HCT116 (cell line): Measurements from ENCODE around the gene AFF1. TPM values are rescaled to one million over a fixed set of nuclear protein-coding genes. Genes with fewer than 3 reads are reported as not detected.

Experiments
- ATAC-seq: fragments of 200-7000 bp; cut with Tn5 transposase; 2 replicates; pipeline ENCODE4 v1.9.1; 2020; ENCODE audit warnings: mild to moderate bottlenecking, moderate library complexity
- BruUV-seq: library from RNA; stranded (reverse); fragments of 400-500 nt; replicated peaks from 2 replicates; lab custom pipeline; 2021; lab: Mats Ljungman, UMichigan
- CTCF ChIA-PET: fragments of 300-600 bp; sonication (Branson Sonifier 250); formaldehyde crosslinking; loops from one replicate; lab custom pipeline; 2021; ENCODE audit warnings: antibody characterized with exemption; lab: Charles Lee
- POLR2A ChIA-PET: fragments of 300-600, 350-600 bp; sonication (Branson Sonifier 250); formaldehyde crosslinking; loops from one replicate; lab custom pipeline; 2021; ENCODE audit warnings: antibody characterized with exemption; lab: Charles Lee
- RAD21 ChIA-PET, 2 experiments: fragments of 300-600 bp; sonication (Branson Sonifier 250); formaldehyde crosslinking; loops; one replicate each; lab custom pipeline; 2023; ENCODE audit warnings: low total read pairs in 2 of 2; ENCODE audit not compliant: uncharacterized antibody in 2 of 2, unreplicated experiment in 2 of 2, low non-redundant PET in 1 of 2; lab: Charles Lee
- DNase-seq: peaks from one replicate; pipeline ENCODE4 v3.0.0-alpha.2; 2010; ENCODE audit warnings: low read depth, low spot score
- H2AFZ ChIP-seq: fragments of 200-600 bp; shearing (Covaris generic), sonication (generic); 2 replicates; pipeline ENCODE4 v1.6.1; 2017; ENCODE audit warnings: low read depth, mixed run types, mixed read lengths, antibody characterized with exemption, low read length; ENCODE audit not compliant: poor library complexity, severe bottlenecking
- H3K27ac ChIP-seq: 2 replicates; pipeline ENCODE4 v1.5.1; 2012; ENCODE audit warnings: low read depth, low read length
- H3K27me3 ChIP-seq: fragments of 200-600 bp; sonication (generic); 2 replicates; pipeline ENCODE4 v1.6.1; 2016; ENCODE audit warnings: mixed run types, low read length, mixed read lengths; ENCODE audit not compliant: insufficient read depth
- H3K36me3 ChIP-seq, 2 experiments: fragments of 200-500 bp in 1 of 2; fragments of 200-600 bp in 1 of 2; sonication (Bioruptor generic) in 1 of 2; sonication (generic) in 1 of 2; 2 replicates each; pipeline versions ENCODE4 v1.5.1 to v1.6.1; 2014 to 2016; ENCODE audit warnings: low read length in 2 of 2, inconsistent platforms in 1 of 2, mixed read lengths in 1 of 2, mixed run types in 1 of 2; ENCODE audit not compliant: insufficient read depth in 2 of 2, control insufficient read depth in 1 of 2
- H3K4me1 ChIP-seq, 2 experiments: fragments of 200-600 bp in 1 of 2; sonication (generic) in 1 of 2; 2 replicates each; pipeline versions ENCODE4 v1.5.1 to v1.6.1; 2012 to 2017; ENCODE audit warnings: low read length in 2 of 2, inconsistent platforms in 1 of 2, mild to moderate bottlenecking in 1 of 2, mixed read lengths in 1 of 2, mixed run types in 1 of 2, moderate library complexity in 1 of 2; ENCODE audit not compliant: insufficient read depth in 2 of 2, control insufficient read depth in 1 of 2
- H3K4me2 ChIP-seq: fragments of 200-600 bp; sonication (generic); 2 replicates; pipeline ENCODE4 v1.6.1; 2017; ENCODE audit warnings: mixed run types, low read length, mixed read lengths
- H3K4me3 ChIP-seq, 2 experiments: fragments of 200-600 bp in 1 of 2; sonication (generic) in 1 of 2; replicated peaks in 1 of 2; 2 replicates each; pipeline ENCODE4 v1.5.1; 2011 to 2016; ENCODE audit warnings: low read length in 2 of 2, control low read depth in 1 of 2, low read depth in 1 of 2, mild to moderate bottlenecking in 1 of 2, mixed read lengths in 1 of 2, mixed run types in 1 of 2
- H3K79me2 ChIP-seq: fragments of 200-600 bp; sonication (generic); 2 replicates; pipeline ENCODE4 v1.6.1; 2017; ENCODE audit warnings: mild to moderate bottlenecking, mixed run types, low read length, moderate library complexity, mixed read lengths; ENCODE audit not compliant: insufficient read depth
- H3K9ac ChIP-seq: fragments of 200-600 bp; sonication (generic); 2 replicates; pipeline ENCODE4 v1.6.1; 2016; ENCODE audit warnings: low read length, mixed read lengths
- H3K9me2 ChIP-seq: fragments of 200-600 bp; sonication (generic), shearing (Covaris generic); 2 replicates; pipeline ENCODE4 v1.6.1; 2017; ENCODE audit warnings: mixed run types, mild to moderate bottlenecking, moderate library complexity; ENCODE audit not compliant: insufficient read depth
- H3K9me3 ChIP-seq, 2 experiments: fragments of 200-500 bp in 1 of 2; fragments of 200-600 bp in 1 of 2; sonication (Bioruptor generic) in 1 of 2; sonication (generic) in 1 of 2; 2 replicates each; pipeline ENCODE4 v1.6.1; 2014 to 2017; ENCODE audit warnings: low read length in 2 of 2, mixed read lengths in 2 of 2, inconsistent platforms in 1 of 2, low read depth in 1 of 2, mild to moderate bottlenecking in 1 of 2, mixed run types in 1 of 2, moderate library complexity in 1 of 2; ENCODE audit not compliant: control insufficient read depth in 1 of 2, insufficient read depth in 1 of 2
- H4K20me1 ChIP-seq: fragments of 200-600 bp; sonication (generic), shearing (Covaris generic); 2 replicates; pipeline ENCODE4 v1.6.1; 2017; ENCODE audit warnings: mixed run types, mild to moderate bottlenecking, moderate library complexity; ENCODE audit not compliant: insufficient read depth
- CBX3 ChIP-seq: IDR thresholded peaks from 2 replicates; pipeline ENCODE4 v1.6.1; 2012; ENCODE audit warnings: low read depth
- ELF1 ChIP-seq: IDR thresholded peaks from 2 replicates; pipeline ENCODE4 v1.6.1; 2012; ENCODE audit warnings: low read depth, borderline replicate concordance
- EZH2 ChIP-seq: fragments of 200-600 bp; sonication (generic); IDR thresholded peaks from 2 replicates; pipeline ENCODE4 v1.6.1; 2017; ENCODE audit warnings: antibody characterized with exemption, mixed run types
- EZH2phosphoT487 ChIP-seq: fragments of 200-600 bp; IDR thresholded peaks from 2 replicates; pipeline ENCODE4 v1.6.1; 2018; ENCODE audit warnings: antibody characterized with exemption, borderline replicate concordance
- FOSL1 ChIP-seq: IDR thresholded peaks from 2 replicates; pipeline ENCODE4 v1.6.1; 2012; ENCODE audit warnings: low read depth
- POLR2A ChIP-seq: IDR thresholded peaks from 2 replicates; pipeline ENCODE4 v1.7.0; 2011; ENCODE audit warnings: borderline replicate concordance; ENCODE audit not compliant: insufficient read depth, insufficient read length; ENCODE audit errors: extremely low read depth
- POLR2AphosphoS5 ChIP-seq: IDR thresholded peaks from 2 replicates; pipeline ENCODE4 v1.6.1; 2011; ENCODE audit warnings: mild to moderate bottlenecking, low read depth, low read length, moderate library complexity
- RAD21 ChIP-seq: IDR thresholded peaks from 2 replicates; pipeline ENCODE4 v1.6.1; 2012; ENCODE audit warnings: low read depth, mild to moderate bottlenecking
- REST ChIP-seq: IDR thresholded peaks from 2 replicates; pipeline ENCODE4 v1.6.1; 2012; ENCODE audit warnings: low read depth
- SIN3A ChIP-seq: IDR thresholded peaks from 2 replicates; pipeline ENCODE4 v1.6.1; 2012; ENCODE audit warnings: low read depth
- SP1 ChIP-seq: IDR thresholded peaks from 2 replicates; pipeline ENCODE4 v1.6.1; 2012; ENCODE audit warnings: low read depth
- TCF7L2 ChIP-seq: IDR thresholded peaks from 2 replicates; pipeline ENCODE4 v1.7.0; 2011; ENCODE audit warnings: borderline replicate concordance, inconsistent platforms; ENCODE audit not compliant: insufficient read depth, insufficient read length; ENCODE audit errors: extremely low read depth
- ZBTB33 ChIP-seq: IDR thresholded peaks from 2 replicates; pipeline ENCODE4 v1.6.1; 2011; ENCODE audit warnings: mild to moderate bottlenecking, low read length, moderate library complexity; ENCODE audit not compliant: insufficient replicate concordance; ENCODE audit errors: extremely low read depth
- ZFX ChIP-seq: fragments of 450-650 bp; IDR thresholded peaks from 2 replicates; pipeline ENCODE4 v1.6.1; 2017
- ZNF274 ChIP-seq: fragments of 200-500 bp; sonication (Bioruptor generic); IDR thresholded peaks from 2 replicates; pipeline ENCODE4 v1.6.1; 2014; ENCODE audit warnings: mild to moderate bottlenecking, low read depth, low read length, inconsistent platforms
- intact Hi-C: fragments of 100-400 bp; cut with micrococcal nuclease; formaldehyde crosslinking; loops from 2 replicates; pipeline ENCODE4 v1.10.0; 2022
- total RNA-seq: library from RNA; stranded (reverse); gene quantifications from one replicate; pipeline ENCODE4 v1.2.1, GENCODE V29; 2021; ENCODE audit not compliant: unreplicated experiment

AFF1 gene
- total RNA-seq, 1 experiment from 2014 or later: 43.1 TPM

- TF ChIP-seq ZBTB33: no peak
- no peak for TF ChIP-seq EZH2
- no peak for TF ChIP-seq FOSL1
- no peak for TF ChIP-seq POLR2AphosphoS5
Observed at GRCh38 chr4:86965019-86965976, 30.5 kb downstream of the AFF1 start (continued).

GRCh38 chr4:86967073-86967472, 32.3 kb downstream of the AFF1 start:
- Histone ChIP-seq H3K9me3 (no peaks in the 10 kb centered on the region), H3K27ac (no peak overlapping the region), H3K9ac (no peak overlapping the region), H3K9me2 (no peaks in the 10 kb centered on the region), H2AFZ (no peak overlapping the region), H4K20me1 (no peaks in the 10 kb centered on the region), H3K4me1 (peaks cover 8 to 14% of the 10 kb centered on the region in 2 experiments)
- intact Hi-C loops: no loop called here
- POLR2A ChIA-PET: no interaction called here
- TF ChIP-seq ELF1: no peak
- no peak for TF ChIP-seq FOSL1
- no peak for TF ChIP-seq ZBTB33
- TF ChIP-seq ZFX: no peak
- no peak for TF ChIP-seq ZNF274
- TF ChIP-seq CBX3: no peak
- no peak for TF ChIP-seq REST
- TF ChIP-seq SIN3A: no peak
- no peak for TF ChIP-seq RAD21
- TF ChIP-seq SP1: no peak
- TF ChIP-seq TCF7L2: no peak
- no peak for TF ChIP-seq POLR2A
- TF ChIP-seq EZH2phosphoT487: no peak
- TF ChIP-seq, all 23 proteins: peak for 0
- no peak for DNase-seq
- ChIA-PET CTCF (no interaction called here), RAD21 (no interaction called here)
- H3K36me3 ChIP-seq: no peaks in the 10 kb centered on the region
- H3K4me3 ChIP-seq: no peak overlapping the region
- H3K27me3 ChIP-seq: no peaks in the 10 kb centered on the region
- no peak overlapping the region for H3K4me2 ChIP-seq
- H3K79me2 ChIP-seq: peaks cover 11% of the 10 kb centered on the region
- ATAC-seq: no peak
- BruUV-seq: no TSS peak
